ENCODE measurements around the gene TNNI2. TPM values are rescaled to one million over a fixed set of nuclear protein-coding genes. Genes with fewer than 3 reads are reported as not detected.
A peak's percentile ranks its signal among the peaks of the same experiment; 100 is the strongest.
"Not testable (repeated sequence)": the region's sequence is repeated elsewhere in the genome, so short reads cannot be mapped to it uniquely, and the experiment has no call there.

The TNNI2 gene
- total RNA-seq, 2 donors from 2014 or later, result 1.4 TPM; not detected in 1

DNA sequence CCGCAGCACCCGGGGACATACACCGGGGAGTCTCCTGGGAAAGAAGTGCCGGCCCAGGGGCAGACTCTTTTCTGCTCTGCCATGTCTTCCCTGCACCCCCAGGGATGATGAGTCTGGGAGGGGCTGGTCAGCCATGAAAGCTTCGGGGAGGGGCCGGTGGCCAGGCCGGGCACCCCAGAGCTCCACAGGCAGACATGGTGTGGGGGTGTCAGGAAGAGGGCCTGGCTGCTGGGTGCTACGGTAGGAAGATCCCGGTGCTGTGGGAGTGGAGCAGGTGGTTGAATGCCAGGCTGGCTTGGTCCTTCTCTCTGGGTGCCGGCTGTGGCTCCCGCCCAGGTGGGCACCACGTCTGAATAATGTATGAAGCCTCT, 31.5 kb downstream of the TNNI2 start:
- ATAC-seq (no peak), DNase-seq (ENCODE audit: low spot score) (no peak)
- Mint-ChIP-seq H3K9me3 (no peaks in the 10 kb centered on the region), H3K27me3 (no peaks in the 10 kb centered on the region), H3K4me3 (peak overlapping the region; percentile 69), H3K36me3 (no peaks in the 10 kb centered on the region), H3K4me1 (ENCODE audit: low read depth in 2 of 2) (peaks cover 35 to 49% of the 10 kb centered on the region in 2 donors), H3K27ac (peak overlapping the region; percentile 62 to 76)

- Mint-ChIP-seq H3K4me3 (peak overlapping the region; percentile 69), H3K36me3 (no peaks in the 10 kb centered on the region), H3K4me1 (ENCODE audit: low read depth in 2 of 2) (peaks cover 31 to 47% of the 10 kb centered on the region in 2 donors), H3K27ac (peak overlapping the region; percentile 62 to 76), H3K27me3 (no peaks in the 10 kb centered on the region), H3K9me3 (no peaks in the 10 kb centered on the region)
- no peak for DNase-seq (ENCODE audit: low spot score)
- ATAC-seq, result peak; percentile 78 to 83
Measured at GRCh38 chr11:1870721-1871466, 32.1 kb downstream of the TNNI2 start.

DNA sequence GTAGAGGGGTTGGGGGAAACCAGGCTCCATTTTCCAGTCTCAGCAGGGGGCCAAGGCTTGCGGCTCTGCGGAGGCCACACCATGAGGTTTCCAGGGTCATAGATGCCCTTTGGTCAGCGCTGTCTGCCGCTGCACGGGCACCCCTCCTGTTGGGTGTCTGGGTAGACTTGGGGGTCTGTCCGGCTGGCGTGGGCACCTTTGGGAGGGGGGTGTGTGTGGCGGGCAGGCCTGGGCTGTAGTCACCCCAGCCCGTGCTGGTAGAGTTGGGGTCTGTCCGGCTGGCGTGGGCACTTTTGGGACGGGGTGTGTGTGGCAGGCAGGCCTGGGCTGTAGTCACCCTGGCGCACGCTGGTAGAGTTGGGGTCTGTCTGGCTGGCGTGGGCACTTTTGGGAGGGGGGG, 32.8 kb downstream of the TNNI2 start:
- Mint-ChIP-seq H3K27ac (peak overlapping the region in 1 of 2 donors; percentile 62), H3K4me1 (ENCODE audit: low read depth in 2 of 2) (peaks cover 31 to 49% of the 10 kb centered on the region in 2 donors), H3K27me3 (no peaks in the 10 kb centered on the region), H3K4me3 (no peak overlapping the region), H3K36me3 (no peaks in the 10 kb centered on the region), H3K9me3 (no peaks in the 10 kb centered on the region)
- DNase-seq (ENCODE audit: low spot score), result no peak
- no peak for ATAC-seq

DNA sequence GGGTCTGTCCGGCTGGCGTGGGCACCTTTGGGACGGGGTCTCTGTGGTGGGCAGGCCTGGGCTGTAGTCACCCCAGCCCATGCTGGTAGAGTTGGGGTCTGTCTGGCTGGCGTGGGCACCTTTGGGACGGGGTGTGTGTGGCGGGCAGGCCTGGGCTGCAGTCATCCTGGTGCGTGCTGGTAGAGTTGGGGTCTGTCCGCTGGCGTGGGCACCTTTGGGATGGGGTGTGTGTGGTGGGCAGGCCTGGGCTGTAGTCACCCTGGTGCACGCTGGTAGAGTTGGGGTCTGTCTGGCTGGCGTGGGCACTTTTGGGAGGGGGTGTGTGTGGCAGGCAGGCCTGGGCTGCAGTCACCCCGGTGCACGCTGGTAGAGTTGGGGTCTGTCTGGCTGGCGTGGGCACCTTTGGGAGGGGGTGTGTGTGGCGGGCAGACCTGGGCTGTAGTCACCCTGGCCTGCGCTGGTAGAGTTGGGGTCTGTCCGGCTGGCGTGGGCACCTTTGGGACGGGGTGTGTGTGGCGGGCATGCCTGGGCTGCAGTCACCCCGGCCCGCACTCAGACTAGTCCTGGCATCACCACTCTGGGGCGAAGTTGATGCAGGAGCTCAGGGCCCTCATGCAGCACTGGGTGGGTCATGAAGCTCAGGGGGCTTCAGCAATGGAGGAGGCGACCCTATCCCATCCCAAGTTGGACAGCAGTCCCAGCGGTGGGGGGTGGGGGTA, 33.6 kb downstream of the TNNI2 start:
- Mint-ChIP-seq H3K36me3 (no peaks in the 10 kb centered on the region), H3K27me3 (no peaks in the 10 kb centered on the region), H3K27ac (peak overlapping the region in 1 of 2 donors; percentile 60), H3K4me1 (ENCODE audit: low read depth in 2 of 2) (peaks cover 31 to 50% of the 10 kb centered on the region in 2 donors), H3K4me3 (no peak overlapping the region), H3K9me3 (no peaks in the 10 kb centered on the region)
- ATAC-seq (no peak), DNase-seq (ENCODE audit: low spot score) (no peak)

DNA sequence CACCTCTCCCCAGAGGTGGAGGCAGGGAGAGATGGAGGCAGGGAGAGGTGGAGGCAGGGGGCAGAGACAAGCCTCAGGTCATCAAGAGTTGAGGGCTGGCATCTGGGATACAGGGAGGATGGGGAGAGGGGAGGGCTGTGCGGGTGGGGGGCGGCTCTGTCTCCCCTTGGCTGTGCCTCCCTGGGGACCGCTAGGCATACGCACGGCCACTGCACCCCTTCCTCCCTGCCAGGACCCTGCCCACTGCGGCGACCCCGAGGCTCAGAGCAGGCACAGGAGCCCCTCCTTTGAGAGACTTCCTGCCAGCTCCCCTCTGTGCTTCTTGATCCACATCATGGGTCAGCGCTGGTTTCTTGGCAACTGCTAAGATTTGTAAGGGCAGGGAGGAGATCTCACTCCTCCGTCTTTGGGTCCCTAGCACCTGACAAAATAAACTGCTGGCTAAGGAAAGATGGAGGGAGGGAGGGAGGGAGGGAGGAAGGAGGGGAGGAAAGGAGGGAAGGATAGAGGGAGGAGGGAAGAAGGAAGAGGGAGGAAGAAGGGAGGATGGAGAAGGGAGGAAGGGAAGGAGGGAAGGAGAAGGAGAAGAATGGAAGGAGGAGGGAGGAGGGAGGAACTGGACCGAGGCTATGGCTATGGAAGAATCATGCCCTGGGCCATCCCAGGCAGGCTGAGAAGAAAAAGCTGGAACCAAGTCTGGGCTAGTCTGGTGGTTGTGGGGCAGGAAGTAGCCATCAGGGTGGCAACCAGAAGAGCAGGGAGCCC, 34.4 kb downstream of the TNNI2 start:
- DNase-seq (ENCODE audit: low spot score), result no peak
- Mint-ChIP-seq H3K9me3 (no peaks in the 10 kb centered on the region), H3K27ac (peak overlapping the region in 1 of 2 donors; percentile 60), H3K27me3 (no peaks in the 10 kb centered on the region), H3K36me3 (no peaks in the 10 kb centered on the region), H3K4me1 (ENCODE audit: low read depth in 2 of 2) (peaks cover 27 to 49% of the 10 kb centered on the region in 2 donors), H3K4me3 (no peak overlapping the region)
- ATAC-seq, result no peak

DNA sequence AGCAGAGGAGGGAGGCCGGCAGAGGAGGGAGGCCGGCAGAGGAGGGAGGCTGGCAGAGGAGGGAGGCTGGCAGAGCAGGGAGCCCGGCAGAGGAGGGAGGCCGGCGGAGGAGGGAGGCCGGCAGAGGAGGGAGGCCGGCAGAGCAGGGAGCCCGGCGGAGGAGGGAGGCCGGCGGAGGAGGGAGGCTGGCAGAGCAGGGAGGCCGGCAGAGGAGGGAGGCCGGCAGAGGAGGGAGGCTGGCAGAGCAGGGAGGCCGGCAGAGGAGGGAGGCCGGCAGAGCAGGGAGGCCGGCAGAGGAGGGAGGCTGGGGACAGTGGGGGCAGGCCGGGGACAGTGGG, 35.0 kb downstream of the TNNI2 start:
- Mint-ChIP-seq H3K27ac (peak overlapping the region in 1 of 2 donors; percentile 60), H3K4me1 (ENCODE audit: low read depth in 2 of 2) (peaks cover 25 to 47% of the 10 kb centered on the region in 2 donors)
- not testable (repeated sequence) for H3K27me3 Mint-ChIP-seq; H3K4me3 Mint-ChIP-seq; DNase-seq (ENCODE audit: low spot score); ATAC-seq; H3K36me3 Mint-ChIP-seq; H3K9me3 Mint-ChIP-seq

- DNase-seq (ENCODE audit: low spot score); H3K36me3 Mint-ChIP-seq; H3K9me3 Mint-ChIP-seq; ATAC-seq; H3K27me3 Mint-ChIP-seq; H3K27ac Mint-ChIP-seq; H3K4me3 Mint-ChIP-seq: not testable (repeated sequence)
- peaks cover 17 to 39% of the 10 kb centered on the region in 2 donors for H3K4me1 Mint-ChIP-seq (ENCODE audit: low read depth in 2 of 2)
Measured at GRCh38 chr11:1874441-1875092, 35.8 kb downstream of the TNNI2 start.

- peak; percentile 38 for DNase-seq (ENCODE audit: low spot score)
- Mint-ChIP-seq H3K27me3 (no peaks in the 10 kb centered on the region), H3K36me3 (no peaks in the 10 kb centered on the region), H3K4me3 (no peak overlapping the region), H3K9me3 (no peaks in the 10 kb centered on the region), H3K27ac (peak overlapping the region in 1 of 2 donors; percentile 54), H3K4me1 (ENCODE audit: low read depth in 2 of 2) (peaks cover 10 to 35% of the 10 kb centered on the region in 2 donors)
- ATAC-seq, result no peak
Measured at GRCh38 chr11:1875093-1875850, 36.5 kb downstream of the TNNI2 start.

DNA sequence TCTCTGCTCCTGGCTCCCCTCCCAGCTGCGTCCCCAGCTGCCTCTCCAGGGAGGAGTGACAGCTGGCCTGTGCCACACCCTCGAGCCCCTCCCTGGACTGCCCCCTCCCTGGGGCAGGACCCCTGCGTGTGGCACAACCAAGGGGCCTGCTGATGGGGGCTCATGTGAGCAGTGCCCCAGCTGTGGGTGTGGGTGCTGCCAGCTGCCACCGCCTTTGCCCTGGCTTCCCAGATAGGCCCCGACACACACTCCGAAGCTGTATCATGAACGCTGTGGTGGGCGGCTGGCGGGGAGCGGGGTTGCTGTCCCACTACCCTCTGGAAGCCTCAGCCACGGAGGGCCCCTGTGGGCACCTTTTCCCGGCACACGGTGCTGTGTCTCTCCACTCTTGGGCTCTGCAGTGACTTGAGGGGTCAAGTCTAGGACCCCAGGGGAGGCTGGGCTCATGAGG, 37.1 kb downstream of the TNNI2 start:
- peak; percentile 55 for DNase-seq (ENCODE audit: low spot score)
- H3K27me3 Mint-ChIP-seq, H3K9me3 Mint-ChIP-seq, H3K36me3 Mint-ChIP-seq, H3K27ac Mint-ChIP-seq, H3K4me3 Mint-ChIP-seq, ATAC-seq: not testable (repeated sequence)
- H3K4me1 Mint-ChIP-seq (ENCODE audit: low read depth in 2 of 2), result peaks cover 4 to 33% of the 10 kb centered on the region in 2 donors

DNA sequence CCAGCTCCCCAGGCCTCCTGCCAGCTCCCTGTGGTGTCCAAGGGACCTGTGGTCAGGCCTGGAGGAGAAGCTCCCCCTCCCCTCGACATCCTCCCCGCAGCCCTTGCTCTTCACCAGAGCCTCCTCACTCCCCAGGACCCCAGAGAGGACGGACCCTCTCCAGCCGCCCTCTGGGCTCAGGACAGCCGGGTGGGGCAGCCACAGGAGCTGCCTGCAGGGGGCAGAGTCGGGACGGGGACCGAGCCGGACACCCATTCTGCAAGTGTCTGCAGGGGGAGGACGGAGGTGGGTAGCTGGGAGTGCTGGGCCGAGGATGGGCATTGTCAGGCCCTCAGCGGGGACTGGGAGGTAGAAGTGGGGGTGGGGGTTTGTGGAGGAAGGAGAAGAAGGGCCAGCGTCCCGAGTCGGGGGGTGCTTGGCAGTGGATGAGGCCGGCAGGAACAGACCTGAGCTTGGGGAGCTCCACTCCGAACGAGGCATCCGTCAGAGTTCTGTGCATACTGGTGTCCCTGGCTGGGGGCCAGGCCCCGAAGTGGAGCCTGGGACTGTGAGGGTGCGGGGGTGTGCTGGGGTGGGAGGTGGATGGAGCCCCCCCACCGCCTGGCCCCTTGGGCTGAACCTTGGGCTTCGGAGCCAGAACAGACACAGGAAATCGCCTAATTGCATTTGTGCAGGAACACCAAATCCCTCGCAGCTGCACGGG, 37.7 kb downstream of the TNNI2 start:
- DNase-seq (ENCODE audit: low spot score) (peak; percentile 47), ATAC-seq (no peak)
- Mint-ChIP-seq H3K4me3 (no peak overlapping the region), H3K9me3 (no peaks in the 10 kb centered on the region), H3K36me3 (no peaks in the 10 kb centered on the region), H3K27me3 (no peaks in the 10 kb centered on the region), H3K27ac (no peak overlapping the region), H3K4me1 (ENCODE audit: low read depth in 2 of 2) (peaks cover 0 to 29% of the 10 kb centered on the region in 2 donors)

DNA sequence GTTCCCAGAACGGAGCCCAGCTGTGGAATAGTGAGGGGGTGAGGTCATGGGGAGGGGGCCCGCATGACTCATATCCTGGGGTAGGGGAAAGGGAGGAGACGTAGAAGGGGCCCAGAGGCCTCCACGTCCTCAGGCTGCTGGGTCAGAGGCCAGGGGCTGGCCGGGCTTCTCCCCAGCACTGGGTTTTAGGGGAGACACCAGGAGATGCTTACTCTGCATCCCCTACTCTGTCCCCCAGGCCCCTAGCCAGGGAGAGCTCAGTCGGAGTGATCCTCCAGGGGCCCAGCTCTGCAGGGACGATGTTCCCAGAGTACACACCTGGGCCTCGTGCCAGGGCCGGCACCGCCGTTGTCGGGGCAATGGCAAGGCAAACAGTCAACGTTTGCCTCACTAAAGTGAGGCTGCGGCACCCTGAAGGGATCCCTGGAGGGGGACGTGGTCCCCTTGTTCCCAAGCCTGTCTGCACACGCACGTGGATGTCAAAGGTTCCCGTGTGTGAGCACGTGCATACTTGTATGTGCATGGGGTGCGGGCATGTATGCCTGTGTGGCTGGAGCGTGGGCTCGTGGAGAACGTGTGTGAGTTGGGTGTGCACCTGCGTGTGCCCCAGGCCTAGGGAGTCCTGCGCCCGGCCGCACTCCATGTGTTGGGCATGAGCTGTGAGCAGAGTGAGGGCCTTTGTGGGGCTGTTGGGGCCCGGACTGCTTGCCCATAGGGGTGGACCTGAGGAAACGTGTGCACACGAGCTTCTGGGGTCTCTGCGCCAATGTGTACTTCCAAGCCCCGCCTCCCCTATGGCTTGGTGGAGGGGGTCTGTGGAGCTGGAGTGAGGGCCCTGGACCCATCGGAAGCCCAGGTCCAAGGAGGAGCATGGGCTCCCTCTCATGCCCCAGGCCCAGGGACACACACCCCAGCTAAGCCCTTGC, 38.7 kb downstream of the TNNI2 start:
- Mint-ChIP-seq H3K27me3 (no peaks in the 10 kb centered on the region), H3K4me1 (ENCODE audit: low read depth in 2 of 2) (peaks cover 0 to 25% of the 10 kb centered on the region in 2 donors), H3K9me3 (no peaks in the 10 kb centered on the region), H3K36me3 (no peaks in the 10 kb centered on the region), H3K27ac (no peak overlapping the region), H3K4me3 (no peak overlapping the region)
- DNase-seq (ENCODE audit: low spot score) (peak; percentile 54), ATAC-seq (no peak)
